K562 (cell line): Measurements from ENCODE around the gene GPX6. TPM values are rescaled to one million over a fixed set of nuclear protein-coding genes. Genes with fewer than 3 reads are reported as not detected.
A peak's percentile ranks its signal among the peaks of the same experiment; 100 is the strongest.

Source experiments
- CHAMP1 ChIP-seq: fragments of 450-650 bp; IDR thresholded peaks from 2 replicates; pipeline ENCODE4 v1.6.1; 2016; ENCODE audit warnings: mild to moderate bottlenecking
- ESRRA ChIP-seq: fragments of 450-650 bp; IDR thresholded peaks from 2 replicates; pipeline ENCODE4 v1.6.1; 2014; ENCODE audit warnings: low read depth, mild to moderate bottlenecking, moderate library complexity, borderline replicate concordance
- GATAD2B ChIP-seq: fragments of 450-650 bp; IDR thresholded peaks from 2 replicates; pipeline ENCODE4 v1.6.1; 2017; ENCODE audit warnings: mild to moderate bottlenecking, borderline replicate concordance
- HES1 ChIP-seq: fragments of 450-650 bp; IDR thresholded peaks from 2 replicates; pipeline ENCODE4 v1.6.1; 2016; ENCODE audit warnings: low read depth, mild to moderate bottlenecking, moderate library complexity
- LARP7 ChIP-seq: fragments of 450-650 bp; IDR thresholded peaks from 2 replicates; pipeline ENCODE4 v1.6.1; 2016
- NCOA4 ChIP-seq: fragments of 450-650 bp; IDR thresholded peaks from 2 replicates; pipeline ENCODE4 v1.6.1; 2018; ENCODE audit warnings: mild to moderate bottlenecking; ENCODE audit not compliant: partially characterized antibody
- NFRKB ChIP-seq: fragments of 450-650 bp; IDR thresholded peaks from 2 replicates; pipeline ENCODE4 v1.6.1; 2016; ENCODE audit warnings: low read depth
- ZBED1 ChIP-seq: IDR thresholded peaks from 2 replicates; pipeline ENCODE4 v1.6.1; 2014
- ZNF12 ChIP-seq: sonication (generic); formaldehyde crosslinking; IDR thresholded peaks from 2 replicates; pipeline ENCODE4 v1.4.0; 2020; ENCODE audit warnings: mild to moderate bottlenecking, missing genetic modification reagents
- ZNF121 ChIP-seq: sonication (generic); formaldehyde crosslinking; conservative IDR thresholded peaks from 2 replicates; pipeline ENCODE4 v1.8.0; 2022; ENCODE audit warnings: missing genetic modification reagents
- ZNF407 ChIP-seq: fragments of 450-650 bp; IDR thresholded peaks from 2 replicates; pipeline ENCODE4 v1.6.1; 2016; ENCODE audit warnings: low read depth
- ZNF41 ChIP-seq: fragments of 250-450 bp; sonication (Bioruptor Pico); conservative IDR thresholded peaks from 2 replicates; pipeline ENCODE4 v1.4.0; 2020; ENCODE audit warnings: mild to moderate bottlenecking
- polyA plus RNA-seq, 8 experiments: library from polyadenylated mRNA; depleted of rRNA in 4 of 8; stranded (reverse) in 5 of 8; unstranded in 3 of 8; fragments of >200 nt; fragmentation: Nextera tagmentation in 2 of 8; fragmentation: Illumina TruSeq in 1 of 8; extraction: Ambion mirVana in 2 of 8; extraction: Trizol in 1 of 8; gene quantifications; 2 replicates each; pipeline versions ENCODE4 v1.2.1 to v1.2.3, GENCODE V29; 2011 to 2014; ENCODE audit warnings: inconsistent platforms in 1 of 8, missing spikeins in 1 of 8
- total RNA-seq, 7 experiments: library from RNA; depleted of rRNA in 6 of 7; stranded (reverse); fragments of >200 nt in 6 of 7; fragmentation: Illumina TruSeq in 2 of 7; extraction: Trizol in 2 of 7; gene quantifications; 2 replicates each; pipeline versions ENCODE4 v1.2.1 to v1.2.3, GENCODE V29; 2011 to 2021; ENCODE audit warnings: low replicate concordance in 1 of 7

Gene GPX6
- total and polyA plus RNA-seq, 9 of the 15 experiments (the other 6 are each of a cell fraction or from before 2014, with no cell fraction given), result not detected

- TF ChIP-seq HES1 (no peak), CHAMP1 (no peak), NCOA4 (peak; percentile 61), ESRRA (no peak), ZNF12 (CRISPR knock-in tag) (no peak), ZNF121 (CRISPR knock-in tag) (no peak), NFRKB (peak; percentile 15), LARP7 (peak; percentile 96; the same call in 1 of the 2 replicates), GATAD2B (no peak), ZNF41 (CRISPR knock-in tag) (no peak), ZNF407 (peak; percentile 49; the same call in 1 of the 2 replicates), ZBED1 (no peak)
- TF ChIP-seq, all 486 proteins: peak for 73
These were observed 37.9 kb upstream of the GPX6 start (continued) for GRCh38 chr6:28553384-28553985.
